Neutrophil (primary cell): Measurements from ENCODE around the gene ANKMY1.

Experiments used
- H3K27ac ChIP-seq: fragments of 200-600 bp; sonication (generic); 2 replicates; pipeline ENCODE4 v1.5.1; 2016; ENCODE audit warnings: mild to moderate bottlenecking, moderate library complexity
- H3K27me3 ChIP-seq: fragments of 200-600 bp; sonication (generic); 2 replicates; pipeline ENCODE4 v1.6.0; 2016; ENCODE audit warnings: mild to moderate bottlenecking
- H3K36me3 ChIP-seq: fragments of 200-600 bp; sonication (generic); 2 replicates; pipeline ENCODE4 v1.5.1; 2017
- H3K4me1 ChIP-seq, 2 experiments: fragments of 200-600 bp in 1 of 2; sonication (generic) in 1 of 2; 1 replicate in 1 of 2; 2 replicates in 1 of 2; pipeline versions ENCODE4 v1.5.1 to v1.6.1; 2013 to 2016; ENCODE audit warnings: low read depth in 1 of 2, low read length in 1 of 2, mild to moderate bottlenecking in 1 of 2, moderate library complexity in 1 of 2; ENCODE audit not compliant: control insufficient read depth in 1 of 2, insufficient read depth in 1 of 2
- H3K4me3 ChIP-seq, 2 experiments: fragments of 200-600 bp in 1 of 2; sonication (generic) in 1 of 2; 1 replicate in 1 of 2; 2 replicates in 1 of 2; pipeline ENCODE4 v1.5.1; 2013 to 2016; ENCODE audit warnings: low read depth in 1 of 2, low read length in 1 of 2, mild to moderate bottlenecking in 1 of 2, moderate library complexity in 1 of 2
- H3K9me3 ChIP-seq: fragments of 200-600 bp; sonication (generic); 2 replicates; pipeline ENCODE4 v1.5.1; 2016
- TF ChIP-seq, protein P1 (sequence below): fragments of 200-600 bp; sonication (generic); IDR thresholded peaks from 2 replicates; pipeline ENCODE4 v1.5.1; 2016; ENCODE audit warnings: antibody characterized with exemption

ANKMY1 gene

GRCh38 chr2:240510513-240511210, 47.1 kb downstream of the ANKMY1 start:
- Histone ChIP-seq H3K4me3 (no peak overlapping the region), H3K36me3 (peaks cover 28% of the 10 kb centered on the region), H3K4me1 (peaks cover 10 to 12% of the 10 kb centered on the region in 2 experiments), H3K27me3 (no peaks in the 10 kb centered on the region), H3K27ac (no peak overlapping the region), H3K9me3 (no peaks in the 10 kb centered on the region)
- TF ChIP-seq, protein P1, sequence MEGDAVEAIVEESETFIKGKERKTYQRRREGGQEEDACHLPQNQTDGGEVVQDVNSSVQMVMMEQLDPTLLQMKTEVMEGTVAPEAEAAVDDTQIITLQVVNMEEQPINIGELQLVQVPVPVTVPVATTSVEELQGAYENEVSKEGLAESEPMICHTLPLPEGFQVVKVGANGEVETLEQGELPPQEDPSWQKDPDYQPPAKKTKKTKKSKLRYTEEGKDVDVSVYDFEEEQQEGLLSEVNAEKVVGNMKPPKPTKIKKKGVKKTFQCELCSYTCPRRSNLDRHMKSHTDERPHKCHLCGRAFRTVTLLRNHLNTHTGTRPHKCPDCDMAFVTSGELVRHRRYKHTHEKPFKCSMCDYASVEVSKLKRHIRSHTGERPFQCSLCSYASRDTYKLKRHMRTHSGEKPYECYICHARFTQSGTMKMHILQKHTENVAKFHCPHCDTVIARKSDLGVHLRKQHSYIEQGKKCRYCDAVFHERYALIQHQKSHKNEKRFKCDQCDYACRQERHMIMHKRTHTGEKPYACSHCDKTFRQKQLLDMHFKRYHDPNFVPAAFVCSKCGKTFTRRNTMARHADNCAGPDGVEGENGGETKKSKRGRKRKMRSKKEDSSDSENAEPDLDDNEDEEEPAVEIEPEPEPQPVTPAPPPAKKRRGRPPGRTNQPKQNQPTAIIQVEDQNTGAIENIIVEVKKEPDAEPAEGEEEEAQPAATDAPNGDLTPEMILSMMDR = no peak

- Histone ChIP-seq H3K4me3 (no peak overlapping the region), H3K36me3 (peaks cover 28% of the 10 kb centered on the region), H3K9me3 (no peaks in the 10 kb centered on the region), H3K27me3 (no peaks in the 10 kb centered on the region), H3K4me1 (peaks cover 10 to 12% of the 10 kb centered on the region in 2 experiments), H3K27ac (no peak overlapping the region)
- TF ChIP-seq, protein P1 = no peak
Measured at GRCh38 chr2:240509667-240510512, 47.9 kb downstream of the ANKMY1 start.

- peaks cover 4 to 5% of the 10 kb centered on the region in 2 experiments for H3K4me1 ChIP-seq
- TF ChIP-seq, protein P1 = no peak
- peaks cover 28% of the 10 kb centered on the region for H3K36me3 ChIP-seq
- H3K27ac ChIP-seq = no peak overlapping the region
- H3K4me3 ChIP-seq = no peak overlapping the region
- no peaks in the 10 kb centered on the region for H3K27me3 ChIP-seq
- H3K9me3 ChIP-seq = no peaks in the 10 kb centered on the region
Measured at GRCh38 chr2:240508832-240509545, 48.8 kb downstream of the ANKMY1 start.

DNA sequence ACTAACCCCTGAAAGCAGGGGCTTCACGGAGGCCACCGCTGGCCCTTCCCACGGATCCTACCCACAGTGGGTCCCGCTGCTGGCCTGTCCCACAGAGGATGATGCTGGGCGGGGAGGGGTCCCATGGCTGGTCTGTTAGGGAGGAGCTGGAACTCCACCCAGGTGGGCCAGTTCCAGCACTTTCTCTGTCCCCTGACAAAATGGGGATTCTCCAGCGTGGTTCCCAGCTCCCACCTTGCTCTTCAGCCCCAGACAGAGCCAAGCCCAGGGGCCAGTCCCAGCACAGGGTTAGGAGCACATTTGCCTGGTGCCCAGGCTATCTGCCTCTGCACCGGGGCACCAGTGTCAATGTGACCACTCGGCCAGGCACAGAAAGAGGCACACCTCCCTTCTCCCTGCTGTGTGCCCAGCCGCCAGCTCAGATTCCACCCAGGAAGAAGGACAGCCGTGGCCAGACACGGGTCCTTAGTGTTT, 50.0 kb downstream of the ANKMY1 start:
- TF ChIP-seq, protein P1 = no peak
- Histone ChIP-seq H3K4me1 (no peaks in the 10 kb centered on the region), H3K4me3 (no peak overlapping the region), H3K36me3 (peaks cover 28% of the 10 kb centered on the region), H3K9me3 (no peaks in the 10 kb centered on the region), H3K27me3 (no peaks in the 10 kb centered on the region), H3K27ac (no peak overlapping the region)

- Histone ChIP-seq H3K4me3 (no peak overlapping the region), H3K27ac (no peak overlapping the region)
- TF ChIP-seq, protein P1 = no peak
Measured at GRCh38 chr2:240507060-240507777, 50.6 kb downstream of the ANKMY1 start.

More at GRCh38 chr2:240507060-240507777, 50.6 kb downstream of the ANKMY1 start:
- Histone ChIP-seq H3K4me1 (no peaks in the 10 kb centered on the region), H3K36me3 (peaks cover 23% of the 10 kb centered on the region), H3K27me3 (no peaks in the 10 kb centered on the region), H3K9me3 (no peaks in the 10 kb centered on the region)
